GM19372 (cell line): Measurements from ENCODE around the gene GLIS1.

ENCODE experiments used
- ATAC-seq: cut with Tn5 transposase; IDR thresholded peaks from one replicate; pipeline ENCODE4 v1.9.1; 2021; ENCODE audit warnings: mild to moderate bottlenecking, low read depth, moderate library complexity; ENCODE audit not compliant: unreplicated experiment

GLIS1 gene

DNA sequence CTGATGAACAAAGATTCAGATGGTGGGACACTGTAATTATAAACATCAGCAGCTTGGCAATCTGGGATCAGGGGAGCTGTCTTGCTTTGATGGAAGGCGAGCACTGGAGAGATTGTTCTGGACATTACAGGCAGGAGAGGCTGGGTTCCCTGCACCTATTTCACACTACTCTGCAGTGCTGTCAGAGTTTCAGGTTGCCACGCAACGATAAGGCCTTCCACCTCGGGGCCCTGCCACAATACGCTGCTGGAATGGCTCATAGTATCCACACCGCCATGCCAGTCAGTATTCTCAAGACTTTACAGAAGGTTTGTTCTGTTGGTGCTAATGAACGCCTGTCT is 96.8 kb downstream of the GLIS1 start:
- ATAC-seq = no peak

GRCh38 chr1:53641481-53642214 is 97.3 kb downstream of the GLIS1 start:
- ATAC-seq = no peak

DNA sequence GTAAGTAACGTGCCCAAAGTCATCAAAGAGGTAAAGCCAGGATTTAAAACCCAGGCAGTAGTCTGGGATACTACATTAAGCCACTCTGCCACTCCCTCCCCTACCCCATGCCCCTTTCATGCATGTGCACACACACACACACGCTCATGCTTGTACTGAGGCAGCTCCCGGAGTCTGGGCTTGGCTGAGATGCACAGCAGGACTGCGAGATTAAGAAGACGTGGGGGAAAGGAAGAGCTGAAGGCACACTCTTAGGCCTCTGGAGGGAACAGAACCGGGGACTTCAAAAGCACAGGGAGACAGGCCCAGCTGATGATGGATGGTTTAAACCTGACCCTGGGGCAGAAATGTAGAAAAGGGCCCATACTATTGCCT is 98.3 kb downstream of the GLIS1 start:
- no peak for ATAC-seq

- no peak for ATAC-seq
Observed at GRCh38 chr1:53639996-53640700, 98.8 kb downstream of the GLIS1 start.

- no peak for ATAC-seq
Observed at GRCh38 chr1:53639251-53639763, 99.7 kb downstream of the GLIS1 start.

GRCh38 chr1:53638360-53639035 is 100.5 kb downstream of the GLIS1 start:
- ATAC-seq = no peak

DNA sequence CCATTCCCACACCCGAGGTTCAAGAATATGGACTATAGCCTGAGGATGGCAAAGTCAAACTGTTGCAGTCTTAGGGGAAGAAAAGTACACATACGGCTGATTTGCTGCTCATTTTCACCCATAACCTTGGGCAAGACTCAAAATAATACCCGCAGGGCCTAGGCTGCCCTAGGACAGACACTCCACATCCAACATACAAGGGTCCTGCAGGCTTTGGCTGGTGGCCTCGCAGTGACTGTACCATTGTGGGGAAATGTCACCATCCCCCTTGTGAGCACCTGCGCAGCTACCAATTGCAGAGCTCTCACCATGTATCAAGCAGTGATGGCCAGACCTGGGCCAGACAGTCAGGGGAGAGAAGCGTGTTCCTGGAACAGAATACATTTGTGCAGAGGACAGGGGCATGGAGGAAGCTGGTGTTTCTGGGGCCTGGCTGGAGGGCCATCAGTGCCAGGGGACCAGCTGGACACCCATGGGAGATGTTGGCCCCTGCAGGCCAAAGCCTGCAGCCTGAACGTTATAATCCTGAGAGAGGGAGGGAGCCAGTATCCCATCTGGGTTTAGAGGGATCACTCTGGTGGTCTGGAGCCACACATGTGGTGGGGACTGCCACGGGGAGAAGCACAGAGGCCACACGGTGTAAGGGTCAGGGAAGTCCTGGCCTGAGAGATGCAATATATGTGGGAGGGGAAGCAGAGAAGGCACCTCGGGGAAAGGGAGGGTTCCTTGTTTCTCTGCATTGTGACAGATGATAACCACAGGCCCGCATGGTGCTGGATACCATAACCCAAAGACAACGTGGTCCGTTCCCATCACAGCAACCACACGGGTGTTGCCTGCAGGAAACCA is 101.2 kb downstream of the GLIS1 start:
- no peak for ATAC-seq

DNA sequence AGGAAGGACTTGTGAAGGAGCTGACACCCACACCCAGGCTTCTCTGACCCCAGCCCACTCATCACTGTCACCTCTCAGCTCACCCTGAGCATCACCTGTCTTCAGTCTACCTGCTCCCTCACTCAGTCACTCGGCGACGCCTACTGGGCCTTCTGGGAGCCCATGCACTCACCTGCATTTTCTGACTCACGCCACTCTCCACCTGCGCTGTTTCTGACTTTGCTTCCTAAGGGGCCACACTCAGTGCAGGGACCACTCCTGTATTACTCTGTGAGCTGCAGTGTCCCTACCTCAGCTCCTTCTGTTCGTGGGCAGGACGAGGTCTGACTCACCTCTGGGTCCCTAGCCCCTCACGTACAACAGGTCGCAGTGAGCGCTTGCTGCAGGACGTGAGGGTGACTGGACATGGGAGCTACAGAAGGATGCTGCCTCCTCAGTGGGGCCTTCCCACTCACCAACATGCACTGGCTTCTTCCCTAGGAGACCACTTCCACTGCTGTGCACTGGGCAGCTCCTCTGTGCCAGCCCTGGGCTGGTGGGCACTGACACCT is 102.3 kb downstream of the GLIS1 start:
- no peak for ATAC-seq

DNA sequence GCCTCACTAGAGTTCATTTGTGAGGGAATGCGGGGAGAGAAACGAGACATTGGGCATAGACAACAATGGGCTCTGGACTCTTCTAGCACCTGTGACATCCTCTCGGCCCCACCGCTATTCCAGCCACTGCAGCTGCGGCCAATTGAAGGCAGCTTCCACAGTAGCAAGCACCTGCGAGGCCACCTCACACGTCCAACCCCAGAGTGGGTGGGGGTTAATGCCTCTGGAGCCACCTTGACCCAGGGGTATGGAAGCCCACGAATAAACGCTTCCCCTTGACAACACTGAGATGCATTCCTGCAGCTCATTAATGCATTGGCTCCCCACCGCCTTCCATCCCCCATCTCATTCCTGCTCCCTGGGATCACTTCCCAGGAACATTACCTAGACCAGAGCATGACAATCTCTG is 104.4 kb downstream of the GLIS1 start:
- no peak for ATAC-seq

- no peak for ATAC-seq
Observed at GRCh38 chr1:53633073-53633704, 105.8 kb downstream of the GLIS1 start.

- ATAC-seq = no peak
Observed at GRCh38 chr1:53631622-53632310, 107.2 kb downstream of the GLIS1 start.

DNA sequence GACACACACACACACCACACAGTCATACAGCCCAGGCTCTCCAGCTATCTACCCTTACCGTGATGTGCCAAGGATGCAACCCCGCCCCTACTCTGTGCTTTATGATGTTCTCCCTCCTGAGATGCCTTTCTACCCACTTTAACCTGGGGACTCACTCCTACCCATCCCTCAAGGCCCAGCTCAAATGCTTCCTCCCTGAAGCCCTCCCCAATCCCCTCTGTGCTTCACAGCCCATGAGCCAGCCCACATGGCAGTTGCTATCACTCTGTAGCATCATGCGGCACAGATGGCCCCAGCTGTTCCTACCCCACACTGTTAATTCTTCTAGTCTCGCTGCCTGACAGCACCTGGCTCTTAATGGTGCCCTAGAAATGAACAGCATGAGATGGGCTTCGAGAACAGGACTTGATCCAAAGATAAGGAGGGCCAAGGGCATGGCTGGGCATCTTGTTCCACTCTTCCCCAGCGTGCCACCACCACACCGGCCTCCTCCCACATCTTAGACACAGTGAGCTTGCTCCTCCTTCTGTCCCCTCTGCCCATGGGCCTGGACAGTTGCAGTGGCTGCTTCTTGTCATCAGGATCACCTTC is 109.8 kb downstream of the GLIS1 start:
- ATAC-seq = no peak

- ATAC-seq = no peak
Observed at GRCh38 chr1:53628286-53628955, 110.5 kb downstream of the GLIS1 start.

GRCh38 chr1:53627666-53628065 is 111.3 kb downstream of the GLIS1 start:
- ATAC-seq = no peak

DNA sequence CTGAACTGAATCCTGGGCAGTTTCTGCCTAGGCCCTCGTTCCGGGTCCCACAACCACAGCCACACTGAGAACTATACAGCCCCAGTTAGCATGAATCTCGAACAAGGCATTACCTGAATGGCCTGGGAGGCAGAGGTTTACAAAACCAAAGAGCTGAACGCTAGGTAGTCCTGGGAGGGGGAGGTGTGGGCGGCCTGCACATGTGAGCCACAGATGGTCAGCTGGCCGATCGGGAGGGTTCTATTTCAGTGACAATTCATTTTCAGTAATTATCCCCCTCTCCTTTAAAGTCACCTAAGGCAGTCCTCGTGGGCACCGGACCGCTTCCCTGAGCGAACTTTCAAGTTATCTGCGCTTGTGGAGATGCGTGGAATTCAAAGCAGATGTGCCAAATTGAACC is 111.9 kb downstream of the GLIS1 start:
- no peak for ATAC-seq

DNA sequence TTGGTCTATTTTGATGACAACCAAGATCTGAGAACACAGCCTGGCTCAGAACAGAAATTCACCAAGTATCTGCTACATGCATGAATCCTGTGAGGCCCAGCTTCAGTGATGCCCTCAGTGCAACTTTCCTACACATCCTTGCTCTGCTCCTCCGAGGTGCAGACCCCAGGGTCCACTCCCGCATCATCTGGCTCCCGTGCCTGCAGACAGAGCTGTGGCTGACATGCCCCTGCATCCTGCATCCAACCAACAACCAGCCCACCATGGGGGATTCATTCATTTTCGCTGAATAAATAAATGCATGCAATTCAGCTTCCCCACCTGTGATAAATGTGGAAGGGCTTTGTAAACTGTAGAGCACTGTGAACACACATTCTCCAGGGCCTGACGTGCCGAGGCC is 112.3 kb downstream of the GLIS1 start:
- no peak for ATAC-seq

GRCh38 chr1:53625766-53626520 is 113.0 kb downstream of the GLIS1 start:
- ATAC-seq = no peak

DNA sequence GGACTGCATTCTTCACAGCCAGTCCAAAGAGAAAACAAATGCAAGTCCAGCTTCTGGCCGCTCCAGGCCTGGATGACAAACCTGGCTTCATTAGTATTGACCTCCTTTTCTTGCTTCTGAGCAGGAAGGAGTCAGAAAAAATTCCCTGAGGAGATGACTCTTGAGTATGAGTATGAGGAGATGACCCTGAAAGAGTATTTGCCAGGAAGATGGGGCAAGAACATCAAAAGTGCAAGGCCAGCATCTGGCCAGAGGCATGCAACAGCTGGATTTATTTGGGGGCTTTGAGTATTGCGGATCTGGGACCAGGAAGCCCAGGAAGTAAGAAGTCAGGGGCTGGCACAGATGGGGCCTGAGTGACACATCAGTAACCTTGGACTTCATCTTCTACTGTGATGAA is 113.9 kb downstream of the GLIS1 start:
- ATAC-seq = no peak
